Stimulated activated CD4-positive, alpha-beta T cell treated with anti-CD3 and anti-CD28 coated beads, Interleukin-1b, Interleukin-23, amount 100 ng/mL, for 48 hours (primary cell): ENCODE results near the gene PER2.

Experiments used
- DNase-seq: peaks from one replicate; pipeline ENCODE4 v3.0.0-alpha.2; 2020

The PER2 gene

DNA sequence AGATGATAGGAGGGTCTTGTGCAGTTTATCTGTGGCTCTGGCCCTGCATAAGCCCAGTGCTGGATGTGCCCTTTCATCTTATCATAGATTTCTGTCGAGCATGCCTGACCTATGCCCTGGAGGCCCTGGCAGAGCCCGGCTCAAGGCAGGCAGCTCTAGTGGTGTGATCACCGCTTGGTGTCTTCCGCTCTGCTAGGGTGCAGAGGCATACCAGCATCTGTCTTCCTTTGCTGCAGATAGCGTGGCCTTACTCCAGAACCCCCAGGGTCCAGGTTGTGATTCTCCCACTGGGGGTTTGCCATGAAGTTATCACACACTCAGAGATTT, 18.2 kb upstream of the PER2 start:
- DNase-seq: no peak

DNA sequence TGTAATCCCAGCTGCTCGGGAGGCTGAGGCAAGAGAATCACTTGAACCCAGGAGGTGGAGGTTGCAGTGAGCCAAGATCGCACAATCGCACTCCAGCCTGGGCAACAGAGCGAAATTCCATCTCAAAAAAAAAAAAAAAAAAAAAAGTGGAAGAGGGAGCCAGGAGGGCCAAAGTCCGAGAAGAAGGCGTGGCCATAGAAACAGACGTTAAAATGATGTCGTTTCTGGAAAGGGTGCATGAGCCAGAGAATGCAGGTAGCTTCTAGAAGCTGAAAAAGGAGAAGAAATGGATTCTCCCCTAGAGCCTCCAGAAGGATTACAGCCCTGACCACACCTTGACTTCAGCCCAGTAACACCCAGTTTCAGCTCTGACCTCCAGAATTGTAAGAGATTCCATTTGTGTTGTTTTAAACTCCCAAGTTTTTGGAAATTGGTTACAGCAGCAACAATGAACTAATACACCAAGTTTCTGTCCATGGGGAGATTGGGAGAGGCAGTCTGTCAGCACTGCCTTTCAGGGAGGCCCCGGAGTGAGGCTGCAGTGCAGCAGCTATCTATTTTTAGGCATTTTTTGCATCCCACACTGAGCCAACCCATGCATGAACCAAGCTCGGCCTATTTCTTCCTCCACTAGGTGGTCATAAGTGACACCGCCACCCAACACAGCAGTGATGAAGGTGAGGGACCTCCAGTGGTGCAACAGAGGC, 17.7 kb upstream of the PER2 start:
- no peak for DNase-seq

DNA sequence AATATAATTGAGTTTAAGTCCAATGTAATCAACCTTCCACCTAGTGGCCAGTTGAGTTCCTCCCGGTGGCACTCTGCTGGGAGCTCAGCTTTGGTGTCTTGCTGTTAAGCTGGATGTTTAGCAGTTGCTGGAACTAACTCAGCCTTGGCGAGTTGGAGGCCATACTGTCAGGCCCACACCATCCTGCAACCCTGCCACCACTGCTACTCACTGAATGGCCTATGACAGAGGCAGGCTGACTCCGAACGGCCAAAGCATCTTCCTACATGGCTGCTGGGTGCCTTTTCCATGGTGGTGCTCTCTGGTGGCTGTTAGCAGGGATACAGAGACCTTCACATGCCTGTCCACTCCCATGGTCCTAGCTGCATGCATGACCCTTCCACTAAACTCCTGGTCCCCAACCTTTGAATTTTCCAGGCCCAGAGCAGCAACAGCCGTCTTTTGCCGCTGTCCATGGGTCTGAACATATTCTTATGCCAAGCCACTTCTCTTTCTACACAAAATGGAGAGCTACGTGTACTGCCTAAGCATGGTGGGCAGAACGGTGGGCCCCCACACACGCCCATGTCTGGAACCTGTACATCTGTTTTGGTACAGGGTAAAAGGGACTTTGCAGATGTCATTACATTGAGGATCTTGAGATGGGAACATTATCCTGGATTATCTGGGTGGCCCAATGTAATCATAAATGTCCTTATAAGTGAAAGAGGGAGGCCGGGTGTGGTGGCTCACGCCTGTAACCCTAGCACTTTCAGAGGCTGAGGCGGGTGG, 16.9 kb upstream of the PER2 start:
- no peak for DNase-seq

DNA sequence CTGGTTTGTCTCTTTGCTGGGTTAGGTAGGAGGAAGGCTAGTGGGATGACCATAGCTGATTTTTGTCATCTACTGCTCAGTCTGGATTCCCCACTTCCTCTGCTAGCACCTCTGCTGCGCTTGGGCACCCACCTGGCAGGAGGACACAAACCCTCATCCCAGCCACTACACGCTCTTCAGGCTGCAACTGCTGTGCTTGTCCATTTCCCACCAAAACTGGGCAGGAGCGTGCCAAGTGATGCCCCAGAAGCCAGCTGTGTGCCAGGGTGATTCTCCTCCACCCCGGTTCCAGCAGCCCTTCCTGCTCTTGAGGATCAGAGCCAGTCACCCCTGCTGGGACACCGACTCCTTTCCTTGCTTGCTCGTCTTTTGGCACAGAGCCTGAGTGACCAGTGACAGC, 15.7 kb upstream of the PER2 start:
- DNase-seq: no peak

DNA sequence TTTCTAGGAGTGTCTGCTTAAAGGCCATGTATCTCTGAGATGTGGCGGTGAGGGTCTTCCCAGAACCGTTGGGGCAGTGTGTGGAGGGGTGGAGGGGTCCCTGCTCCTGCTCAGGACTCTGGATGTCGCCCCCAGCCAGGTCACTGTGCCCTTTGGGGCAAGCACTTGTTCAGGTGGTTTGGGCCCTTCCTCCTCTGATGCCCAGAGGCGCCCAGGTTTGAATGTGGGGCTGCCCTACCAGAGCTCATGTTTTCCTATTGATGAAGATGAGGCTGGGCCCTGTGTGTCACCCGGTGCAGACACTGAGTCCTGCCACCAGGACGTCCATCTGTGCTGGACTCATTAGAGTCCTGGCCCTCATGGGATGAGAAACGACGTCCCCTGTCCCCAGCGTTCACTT, 14.3 kb upstream of the PER2 start:
- DNase-seq: no peak

DNA sequence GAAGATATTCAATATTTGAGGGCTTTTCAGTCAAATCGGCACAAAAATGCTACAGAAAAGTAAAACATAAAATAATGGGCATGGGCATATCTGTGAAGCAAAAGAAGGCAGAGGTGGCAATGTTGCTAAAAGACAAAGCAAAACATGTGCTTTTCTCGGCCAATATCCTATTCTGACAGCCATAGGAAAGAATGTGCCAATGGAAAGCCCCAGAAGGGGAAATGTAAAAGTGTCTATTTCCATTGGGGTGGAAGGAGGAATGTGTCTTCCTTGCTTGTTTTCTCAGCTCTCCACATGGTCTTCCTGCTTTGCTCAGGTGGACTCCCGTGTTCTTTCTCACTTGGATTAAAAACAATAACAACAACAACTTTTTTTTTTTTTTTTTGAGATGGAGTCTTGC, 13.7 kb upstream of the PER2 start:
- DNase-seq: no peak

DNA sequence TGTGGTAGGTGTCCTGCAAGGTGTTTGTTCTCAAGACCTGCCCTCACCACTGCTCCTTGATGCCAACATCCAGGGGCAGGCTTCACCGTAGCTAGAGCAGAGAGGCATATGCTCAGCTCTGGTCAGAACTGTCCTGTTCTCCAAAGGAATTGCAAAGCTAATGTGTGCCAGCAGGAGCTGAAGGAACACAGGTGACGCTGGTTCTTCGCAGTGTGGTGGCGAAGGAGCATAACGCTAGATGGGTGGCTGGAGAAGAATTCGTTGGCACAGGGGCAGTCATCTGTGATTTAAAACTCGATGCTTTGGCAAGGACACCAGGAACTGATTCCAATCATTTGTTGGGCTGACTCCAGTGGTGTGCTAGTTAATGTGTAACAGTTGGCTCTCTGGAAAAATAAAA, 11.4 kb upstream of the PER2 start:
- DNase-seq: no peak

DNA sequence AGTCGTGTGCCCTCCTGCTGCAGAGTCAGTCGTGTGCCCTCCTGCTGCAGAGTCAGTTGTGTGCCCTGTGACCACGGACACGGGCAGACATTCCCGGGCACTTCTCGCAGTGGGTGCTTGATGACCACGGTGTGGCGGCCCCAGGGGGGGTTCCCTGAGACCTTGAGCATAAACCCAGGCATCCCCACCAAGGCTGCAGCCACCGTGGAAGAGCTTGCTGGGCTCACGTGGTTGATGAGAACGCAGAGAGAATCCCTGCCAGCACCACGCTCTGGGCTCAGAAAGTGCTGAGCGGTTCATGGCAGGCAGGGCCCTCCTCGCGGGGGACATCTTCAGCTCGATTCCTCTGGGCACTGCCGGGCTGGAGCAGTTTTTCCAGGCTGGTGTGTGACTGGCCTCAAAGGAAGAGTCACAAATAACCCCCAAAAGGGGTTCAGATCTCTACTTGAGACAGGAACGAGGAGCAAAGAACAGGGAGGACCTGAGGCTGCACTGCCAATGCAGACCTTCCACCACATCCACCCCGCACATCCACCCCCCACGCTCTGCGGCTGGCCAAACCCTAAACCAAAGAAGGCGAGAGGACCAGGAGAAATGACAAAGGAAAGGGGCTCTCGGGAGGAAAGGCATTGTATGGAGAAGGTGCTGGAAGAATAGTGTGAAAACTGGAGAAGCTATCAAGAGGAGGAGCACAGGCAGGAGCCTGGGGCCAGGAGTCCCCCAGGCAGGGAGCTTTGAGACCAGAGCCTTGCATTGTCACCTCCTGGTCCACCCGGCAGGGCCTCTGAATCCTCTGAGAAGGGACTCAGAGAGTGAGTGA, 8.4 kb upstream of the PER2 start:
- DNase-seq: no peak

DNA sequence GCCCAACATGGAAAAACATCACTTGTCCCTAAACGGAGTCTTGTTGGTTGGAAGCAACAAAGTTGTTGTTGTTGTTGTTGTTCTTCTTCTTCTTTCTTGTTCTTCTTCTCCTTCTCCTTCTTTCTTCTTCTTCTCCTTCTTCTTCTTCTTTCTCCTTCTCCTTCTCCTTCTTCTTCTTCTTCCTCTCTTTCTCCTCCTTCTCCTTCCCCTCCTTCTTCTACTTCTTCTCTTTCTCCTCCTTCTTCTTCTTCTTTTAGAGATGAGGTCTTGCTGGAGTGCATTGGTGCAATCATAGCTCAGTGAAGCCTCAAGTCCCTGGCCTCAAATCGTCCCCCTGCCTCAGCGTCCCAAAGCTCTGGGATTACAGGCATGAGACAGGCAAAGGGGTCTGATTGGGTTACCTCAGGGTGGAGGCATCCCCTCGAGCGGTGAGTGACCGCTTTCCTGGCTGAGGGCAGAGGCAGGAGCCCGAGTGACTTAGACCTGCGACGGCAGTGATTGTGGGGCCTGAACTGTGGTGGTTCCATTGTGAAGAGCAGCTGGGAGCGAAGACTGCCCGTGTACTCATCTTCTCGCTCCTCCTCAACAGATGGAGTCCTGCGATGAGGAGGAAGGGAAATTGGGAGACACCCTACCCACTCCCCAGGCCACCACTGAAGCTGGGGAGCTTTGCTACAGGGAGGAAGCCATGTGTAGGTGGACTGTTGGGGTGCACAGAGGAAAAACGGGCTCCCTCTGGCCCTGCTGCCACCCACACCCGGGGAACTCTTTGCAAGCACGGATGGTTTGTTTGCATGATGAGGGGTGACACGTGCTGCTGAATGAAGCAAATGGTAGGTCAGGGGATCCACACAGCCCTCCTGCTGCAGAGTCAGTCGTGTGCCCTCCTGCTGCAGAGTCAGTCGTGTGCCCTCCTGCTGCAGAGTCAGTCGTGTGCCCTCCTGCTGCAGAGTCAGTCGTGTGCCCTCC, 7.0 kb upstream of the PER2 start:
- DNase-seq: no peak

DNA sequence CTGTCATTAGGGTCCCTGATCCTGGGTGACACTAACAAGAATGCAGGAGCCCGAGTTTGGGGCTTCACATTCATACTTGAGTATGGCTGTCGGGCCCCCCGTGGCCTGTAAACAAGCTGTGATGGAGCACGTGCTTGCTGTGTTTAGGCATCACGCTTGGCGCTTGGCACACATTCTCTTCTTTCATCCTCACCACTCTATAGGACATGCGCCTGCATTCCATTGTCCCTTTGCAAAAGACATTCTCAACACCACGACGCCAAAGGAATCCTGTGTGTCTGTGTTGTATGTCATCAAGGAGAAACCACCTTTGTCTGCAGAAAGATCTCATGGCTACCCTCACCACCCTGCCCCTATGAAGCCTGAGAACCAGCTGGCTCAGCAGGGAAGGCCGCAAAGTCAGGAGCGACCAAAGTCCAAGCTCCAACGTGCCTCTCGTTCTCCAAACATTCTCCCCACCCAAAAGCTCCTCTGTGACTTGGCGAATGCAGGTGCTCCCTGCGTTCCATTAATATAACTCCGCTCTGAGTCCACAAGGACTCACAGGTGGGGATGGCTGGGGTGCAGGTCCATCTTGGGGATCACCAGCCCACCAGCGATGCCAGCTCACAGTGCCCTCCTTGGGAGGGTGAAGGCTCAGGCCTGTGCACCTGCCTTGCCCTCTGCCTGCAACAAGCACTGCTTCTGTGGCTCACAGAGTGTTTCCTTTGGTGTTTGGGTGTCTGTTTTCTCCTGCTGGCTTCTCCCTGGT, 6.2 kb upstream of the PER2 start:
- no peak for DNase-seq

DNA sequence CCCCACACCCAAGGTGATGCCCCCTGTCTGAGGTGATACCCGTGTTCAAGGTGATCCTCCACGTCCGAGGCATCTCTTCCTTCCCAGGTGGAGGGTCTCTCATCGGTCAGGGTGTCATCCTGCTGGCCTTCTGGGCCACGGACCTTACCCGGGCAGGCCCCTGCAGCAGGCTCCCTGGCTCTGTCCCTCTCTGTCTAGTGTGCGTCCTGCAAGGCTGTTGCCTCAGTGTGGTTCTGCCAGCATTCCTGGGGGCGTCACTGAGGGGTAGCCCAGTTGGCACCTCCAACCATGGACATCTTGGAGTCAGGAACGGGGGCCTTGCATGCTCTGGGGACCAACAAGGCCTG, 5.6 kb upstream of the PER2 start:
- no peak for DNase-seq

DNA sequence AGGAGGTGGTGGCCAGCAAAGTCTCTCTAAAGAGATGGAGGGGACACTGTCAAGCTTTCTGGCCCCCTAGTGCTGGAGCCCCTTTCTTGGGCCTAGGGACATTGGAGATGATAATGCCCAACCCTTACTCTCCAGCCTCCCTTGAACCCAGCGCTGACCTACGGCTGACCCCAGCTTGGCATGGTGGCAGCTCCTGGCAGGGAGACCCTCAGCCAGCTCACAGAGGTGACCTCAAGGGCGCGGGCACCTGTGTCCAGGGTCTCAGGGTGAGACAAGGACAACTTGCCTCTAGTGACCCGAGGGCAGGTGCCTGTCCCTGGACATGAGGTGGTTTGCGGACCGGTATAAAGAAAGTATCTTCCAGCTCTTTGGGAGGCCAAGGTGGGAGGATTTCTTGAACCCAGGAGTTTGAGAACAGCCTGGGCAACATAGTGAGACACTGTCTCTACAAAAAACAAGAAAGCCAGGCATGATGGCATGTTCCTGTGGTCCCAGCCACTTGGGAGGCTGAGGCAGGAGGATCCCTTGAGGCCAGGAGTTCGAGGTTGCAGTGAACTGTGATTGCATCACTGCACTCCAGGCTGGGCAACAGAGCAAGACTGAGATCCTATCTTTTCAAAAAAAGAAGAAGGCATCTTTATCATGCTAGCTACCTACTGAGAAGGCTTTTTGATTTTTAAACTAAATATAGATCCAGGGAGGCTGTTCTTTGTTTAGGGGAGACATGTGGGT, 3.3 kb upstream of the PER2 start:
- no peak for DNase-seq

DNA sequence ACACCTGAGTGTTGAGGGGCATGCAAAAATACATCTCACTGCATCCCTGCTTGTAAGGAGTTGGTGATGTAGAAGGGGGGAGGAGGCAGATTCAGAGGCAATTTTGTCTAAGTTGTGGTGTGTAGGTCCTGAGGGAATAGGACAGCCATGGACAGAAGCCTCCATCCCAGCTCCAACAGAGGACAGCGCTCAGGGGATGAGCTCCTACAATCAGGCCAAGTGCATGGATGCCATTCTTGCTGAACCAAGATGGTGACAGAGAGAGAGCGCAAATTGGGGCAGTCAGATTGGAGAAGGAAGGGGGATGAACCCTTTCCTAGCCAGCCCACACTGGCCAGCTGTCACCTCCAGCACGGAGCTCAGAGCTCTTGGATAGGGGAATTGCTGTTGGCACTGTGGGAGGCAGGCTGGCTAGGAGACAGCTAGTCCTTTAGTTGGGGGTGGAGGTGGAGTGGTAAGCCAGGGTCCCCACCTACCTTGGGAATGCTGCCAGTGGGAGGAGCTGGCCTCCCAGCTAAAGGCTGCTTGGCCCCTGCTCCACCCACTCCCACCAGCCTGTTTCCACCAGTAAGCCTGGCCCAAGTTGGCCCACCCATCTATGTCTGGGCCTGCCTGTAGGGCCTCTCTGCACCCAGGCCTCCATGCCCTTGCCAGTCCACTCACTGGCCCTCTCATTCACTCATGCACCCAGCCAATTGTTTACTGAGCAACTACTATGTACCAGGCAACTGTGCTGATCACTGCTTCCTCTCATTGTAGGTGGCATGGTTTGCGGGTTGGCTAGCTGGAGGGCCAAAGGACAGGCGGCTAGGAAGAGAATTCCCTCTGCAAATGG, 2.5 kb upstream of the PER2 start:
- DNase-seq: no peak

DNA sequence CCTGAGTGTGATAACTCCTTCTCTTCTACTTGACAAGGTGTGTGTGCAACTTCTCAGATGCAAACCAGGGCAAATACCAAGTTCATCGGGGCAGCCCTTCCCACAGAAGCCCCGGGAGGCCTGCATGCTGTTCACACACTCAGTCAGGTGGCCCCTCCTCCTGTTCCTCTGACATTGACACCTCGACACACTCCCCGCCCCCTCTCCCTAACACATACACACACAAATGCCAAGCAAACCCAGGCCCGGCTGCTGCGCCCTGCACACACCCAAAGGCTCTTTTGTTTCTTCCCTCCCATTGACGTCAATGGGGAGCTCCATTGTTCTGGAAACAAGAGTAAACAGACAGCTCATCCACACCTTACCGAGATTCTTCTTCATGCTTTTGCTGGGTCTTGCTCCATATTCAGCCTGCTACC, 1.7 kb upstream of the PER2 start:
- peak; percentile 20 for DNase-seq

DNA sequence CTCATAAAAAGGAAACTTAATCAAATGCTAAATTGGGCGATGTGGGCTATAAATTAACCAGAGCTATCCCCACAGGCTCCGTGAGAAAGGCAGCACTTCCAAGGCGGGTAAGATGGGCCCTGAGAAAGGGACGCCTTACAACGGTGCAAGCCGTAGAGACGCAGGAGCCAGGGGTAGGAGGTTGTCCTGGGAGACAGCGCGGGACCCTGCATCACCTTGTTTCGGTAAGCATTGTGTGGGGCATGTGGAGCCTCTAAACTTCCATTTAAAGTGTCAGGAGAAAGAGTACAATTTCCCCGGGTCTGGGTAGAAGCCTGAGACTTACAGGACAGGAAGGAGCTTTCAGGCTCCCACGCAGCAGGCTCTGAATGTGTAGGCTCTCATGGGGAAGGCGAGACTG, 1.2 kb upstream of the PER2 start:
- DNase-seq: no peak

DNA sequence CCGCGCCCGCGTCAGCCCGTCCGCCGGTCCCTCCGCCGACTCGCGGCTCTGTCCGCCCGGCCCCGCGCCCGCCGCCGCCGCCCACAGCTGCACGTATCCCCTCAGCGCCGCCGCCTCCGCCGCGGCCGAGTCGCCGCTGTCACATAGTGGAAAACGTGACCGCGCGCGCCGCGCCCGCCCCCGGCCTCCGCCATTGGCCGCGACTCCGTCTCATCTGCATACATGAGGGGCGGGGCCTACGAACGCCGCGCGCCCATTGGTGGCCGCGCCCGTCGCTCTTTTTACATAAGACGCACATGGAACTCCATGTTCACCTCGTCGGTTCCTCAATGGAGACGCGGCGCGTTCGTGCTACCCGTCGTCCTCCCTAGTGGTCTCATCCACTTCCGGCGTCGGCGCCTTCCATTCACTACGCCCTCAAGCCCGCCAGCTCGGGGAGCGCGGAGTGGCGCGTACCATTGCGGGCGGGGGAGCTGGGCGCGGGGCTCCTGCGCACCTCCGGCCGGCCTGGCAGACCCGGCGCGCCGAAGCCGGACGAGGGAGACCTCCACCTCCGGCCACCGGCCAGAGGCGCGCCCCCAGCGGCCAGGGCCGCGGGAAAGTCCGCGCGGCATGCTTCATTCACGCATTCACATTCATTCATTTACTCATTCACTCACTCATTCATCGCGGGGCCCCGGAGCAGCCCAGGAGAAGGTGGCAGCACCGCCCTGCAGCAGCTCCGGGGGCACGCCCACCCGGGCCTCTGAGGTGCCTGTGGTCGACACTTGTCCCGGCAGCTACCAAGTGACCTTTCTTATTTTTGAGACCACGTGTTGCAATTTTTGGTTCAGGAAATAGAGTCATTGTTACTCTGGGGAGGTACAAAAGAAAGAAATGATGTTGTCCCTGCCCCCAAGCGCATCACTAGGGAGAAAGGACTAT, 502 bp upstream of the PER2 start:
- peak; percentile 97 for DNase-seq

DNA sequence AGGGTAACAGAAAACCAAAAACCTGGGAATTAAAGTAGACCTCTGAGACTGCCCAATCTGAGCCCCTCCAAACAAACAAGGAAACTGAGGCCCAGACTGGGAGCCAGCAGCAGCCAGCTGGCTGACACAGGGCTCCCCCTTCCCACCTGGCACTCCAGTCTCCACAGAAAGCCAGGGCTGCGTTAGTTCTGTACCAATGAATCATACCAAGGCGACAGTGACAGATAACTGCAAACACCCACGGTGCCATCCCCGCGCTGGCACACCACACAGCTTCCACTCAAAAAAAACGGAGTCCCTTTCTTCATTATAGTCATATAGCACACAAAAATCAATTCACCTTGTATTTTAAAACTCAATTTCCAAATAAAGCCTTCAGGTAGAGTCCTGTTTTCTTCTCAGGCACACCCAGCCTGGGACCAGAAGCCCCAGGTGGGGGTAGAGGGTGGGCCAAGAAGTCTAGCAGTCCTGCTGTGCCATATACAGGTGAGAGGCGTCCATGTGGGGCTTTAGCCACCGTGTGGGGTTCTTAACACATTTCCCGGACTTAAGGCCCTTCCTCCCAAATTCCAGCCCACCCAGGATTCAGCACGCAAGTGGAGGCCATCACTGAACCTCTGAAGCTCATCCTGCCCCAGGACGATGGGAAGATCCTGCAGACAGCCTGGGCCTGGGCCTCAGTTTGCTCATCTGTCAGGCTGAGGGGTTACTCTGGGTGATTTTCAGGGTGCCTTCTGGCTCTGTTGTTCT, 1.2 kb downstream of the PER2 start:
- peak; percentile 65 for DNase-seq

DNA sequence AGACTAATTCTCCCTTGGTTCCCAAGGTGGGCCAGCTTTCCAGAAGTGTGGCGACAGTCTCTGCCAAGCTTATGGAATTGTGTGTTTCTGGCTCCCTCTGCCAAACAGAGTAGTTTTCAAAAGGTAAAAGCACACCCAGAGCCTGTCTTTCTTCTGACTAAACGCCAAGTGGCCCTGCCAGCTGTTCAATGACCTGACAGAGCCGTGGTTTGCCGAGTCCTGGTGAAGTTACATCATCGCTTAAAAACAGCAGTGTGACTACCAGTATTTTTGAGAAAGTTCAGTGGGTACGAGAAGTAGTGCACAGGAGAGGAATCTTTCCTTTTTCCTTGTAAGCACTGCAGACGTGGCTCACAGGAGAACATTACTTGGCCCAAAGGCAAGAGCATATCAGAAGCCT, 1.9 kb downstream of the PER2 start:
- peak; percentile 20 for DNase-seq

DNA sequence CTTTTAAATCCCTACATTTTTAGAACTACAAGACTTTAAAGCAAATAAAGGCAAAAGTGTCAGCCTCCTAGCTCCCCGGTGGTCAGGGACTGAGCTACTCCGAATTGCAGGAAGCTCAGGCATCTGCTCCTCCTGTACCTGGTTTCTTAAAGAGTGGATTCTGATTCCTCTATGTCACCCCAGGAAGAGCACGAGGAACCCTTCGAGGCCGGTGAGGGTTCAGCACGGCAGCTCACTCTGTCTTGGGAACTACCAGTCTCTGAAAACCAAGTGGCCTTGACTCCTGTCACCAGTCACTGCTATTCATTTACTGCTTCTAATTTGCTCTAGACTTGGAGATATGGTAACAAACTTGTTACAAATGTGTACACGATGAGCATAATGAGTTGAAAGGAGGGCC, 2.3 kb downstream of the PER2 start:
- DNase-seq: no peak
